Type B pancreatic cell (in vitro differentiated cells): ENCODE measurements around the gene CYP39A1. TPM values are rescaled to one million over a fixed set of nuclear protein-coding genes. Genes with fewer than 3 reads are reported as not detected.

Experiments used
- DNase-seq: peaks from one replicate; pipeline ENCODE4 v3.0.0; 2021; ENCODE audit warnings: mixed read lengths; ENCODE audit not compliant: unreplicated experiment; ENCODE audit errors: extremely low spot score
- H3K27ac Mint-ChIP-seq: 2 replicates; pipeline ENCODE4 v1.8.0; 2021; ENCODE audit warnings: mild to moderate bottlenecking, mixed read lengths
- H3K27me3 Mint-ChIP-seq: 2 replicates; pipeline ENCODE4 v1.8.0; 2021; ENCODE audit warnings: mixed read lengths
- H3K36me3 Mint-ChIP-seq: 2 replicates; pipeline ENCODE4 v1.8.0; 2021; ENCODE audit warnings: mixed read lengths
- H3K4me1 Mint-ChIP-seq: one replicate; pipeline ENCODE4 v1.8.0; 2021; ENCODE audit warnings: mixed read lengths; ENCODE audit not compliant: unreplicated experiment
- H3K4me3 Mint-ChIP-seq: 2 replicates; pipeline ENCODE4 v1.8.0; 2021; ENCODE audit warnings: mild to moderate bottlenecking, mixed read lengths
- H3K9me3 Mint-ChIP-seq: 2 replicates; pipeline ENCODE4 v1.8.0; 2021; ENCODE audit warnings: mixed read lengths
- CTCF ChIP-seq: fragments of 200-600 bp; sonication (generic); conservative IDR thresholded peaks from 2 replicates; pipeline ENCODE4 v1.5.0; 2021; ENCODE audit warnings: antibody characterized with exemption, mild to moderate bottlenecking
- total RNA-seq: library from RNA; stranded (reverse); gene quantifications from 2 replicates; pipeline ENCODE4 v1.2.1, GENCODE V29; 2021; ENCODE audit warnings: low replicate concordance

CYP39A1 gene
- total RNA-seq, 1 donor from 2014 or later = 6.7 TPM

GRCh38 chr6:46606338-46606737, 46.3 kb downstream of the CYP39A1 start:
- no peak for DNase-seq
- Mint-ChIP-seq H3K4me3 (no peak overlapping the region), H3K4me1 (no peaks in the 10 kb centered on the region), H3K36me3 (no peaks in the 10 kb centered on the region), H3K27me3 (no peaks in the 10 kb centered on the region), H3K9me3 (no peaks in the 10 kb centered on the region), H3K27ac (no peak overlapping the region)
- TF ChIP-seq CTCF = no peak

- TF ChIP-seq CTCF = no peak
- H3K36me3 Mint-ChIP-seq = peaks cover 8% of the 10 kb centered on the region
- H3K4me1 Mint-ChIP-seq = no peaks in the 10 kb centered on the region
- no peak overlapping the region for H3K27ac Mint-ChIP-seq
- no peaks in the 10 kb centered on the region for H3K9me3 Mint-ChIP-seq
- no peak overlapping the region for H3K4me3 Mint-ChIP-seq
- DNase-seq = no peak
- no peaks in the 10 kb centered on the region for H3K27me3 Mint-ChIP-seq
These were observed 47.4 kb downstream of the CYP39A1 start for GRCh38 chr6:46605091-46605797.

GRCh38 chr6:46598215-46598614, 54.4 kb downstream of the CYP39A1 start:
- peaks cover 5% of the 10 kb centered on the region for H3K9me3 Mint-ChIP-seq
- no peaks in the 10 kb centered on the region for H3K4me1 Mint-ChIP-seq
- H3K27me3 Mint-ChIP-seq = no peaks in the 10 kb centered on the region
- no peak overlapping the region for H3K4me3 Mint-ChIP-seq
- H3K27ac Mint-ChIP-seq = no peak overlapping the region
- TF ChIP-seq CTCF = no peak
- H3K36me3 Mint-ChIP-seq = peaks cover 27% of the 10 kb centered on the region
- no peak for DNase-seq

GRCh38 chr6:46592740-46593139, 59.9 kb downstream of the CYP39A1 start:
- Mint-ChIP-seq H3K9me3 (peaks cover 5% of the 10 kb centered on the region), H3K27ac (no peak overlapping the region), H3K4me3 (no peak overlapping the region), H3K36me3 (peaks cover 23% of the 10 kb centered on the region), H3K4me1 (no peaks in the 10 kb centered on the region), H3K27me3 (no peaks in the 10 kb centered on the region)
- no peak for TF ChIP-seq CTCF
- no peak for DNase-seq

GRCh38 chr6:46592046-46592445, 60.6 kb downstream of the CYP39A1 start:
- DNase-seq = no peak
- H3K27me3 Mint-ChIP-seq = no peaks in the 10 kb centered on the region
- H3K9me3 Mint-ChIP-seq = peaks cover 5% of the 10 kb centered on the region
- H3K36me3 Mint-ChIP-seq = peaks cover 23% of the 10 kb centered on the region
- no peaks in the 10 kb centered on the region for H3K4me1 Mint-ChIP-seq
- H3K27ac Mint-ChIP-seq = no peak overlapping the region
- TF ChIP-seq CTCF = no peak
- no peak overlapping the region for H3K4me3 Mint-ChIP-seq

- H3K4me3 Mint-ChIP-seq = no peak overlapping the region
- peaks cover 5% of the 10 kb centered on the region for H3K9me3 Mint-ChIP-seq
- no peaks in the 10 kb centered on the region for H3K4me1 Mint-ChIP-seq
- no peaks in the 10 kb centered on the region for H3K27me3 Mint-ChIP-seq
- H3K27ac Mint-ChIP-seq = no peak overlapping the region
- peaks cover 23% of the 10 kb centered on the region for H3K36me3 Mint-ChIP-seq
- no peak for TF ChIP-seq CTCF
- no peak for DNase-seq
These were observed 61.9 kb downstream of the CYP39A1 start for GRCh38 chr6:46590765-46591164.
